Endothelial cell (in vitro differentiated cells): ENCODE data around the gene SH3GL2. TPM values are rescaled to one million over a fixed set of nuclear protein-coding genes. Genes with fewer than 3 reads are reported as not detected.

Source experiments
- DNase-seq: peaks from one replicate; pipeline ENCODE4 v3.0.0; 2021; ENCODE audit warnings: low spot score
- H3K27ac Mint-ChIP-seq: one replicate; pipeline ENCODE4 v1.8.0; 2021; ENCODE audit warnings: mixed read lengths, inconsistent platforms; ENCODE audit not compliant: unreplicated experiment
- H3K27me3 Mint-ChIP-seq: one replicate; pipeline ENCODE4 v1.8.0; 2021; ENCODE audit warnings: mild to moderate bottlenecking, moderate library complexity, mixed read lengths, inconsistent platforms; ENCODE audit not compliant: unreplicated experiment
- H3K36me3 Mint-ChIP-seq: one replicate; pipeline ENCODE4 v1.8.0; 2021; ENCODE audit warnings: mild to moderate bottlenecking, low read depth, mixed read lengths, inconsistent platforms; ENCODE audit not compliant: unreplicated experiment
- H3K4me1 Mint-ChIP-seq: one replicate; pipeline ENCODE4 v1.8.0; 2021; ENCODE audit warnings: mild to moderate bottlenecking, mixed read lengths, inconsistent platforms; ENCODE audit not compliant: unreplicated experiment
- H3K4me3 Mint-ChIP-seq: one replicate; pipeline ENCODE4 v1.8.0; 2021; ENCODE audit warnings: mild to moderate bottlenecking, mixed read lengths, inconsistent platforms; ENCODE audit not compliant: unreplicated experiment
- H3K9me3 Mint-ChIP-seq: one replicate; pipeline ENCODE4 v1.8.0; 2021; ENCODE audit warnings: mixed read lengths, inconsistent platforms; ENCODE audit not compliant: unreplicated experiment
- CTCF ChIP-seq: fragments of 200-600 bp; sonication (generic); IDR thresholded peaks from one replicate; pipeline ENCODE4 v1.5.0; 2021; ENCODE audit warnings: antibody characterized with exemption; ENCODE audit not compliant: unreplicated experiment
- long read RNA-seq: library from polyadenylated mRNA; unstranded; transcript quantifications from one replicate; pipeline ENCODE4 v2.0.0, GENCODE V29; 2020; ENCODE audit not compliant: unreplicated experiment
- total RNA-seq: library from RNA; stranded (reverse); fragmentation: NEBNext Ultra II Directional; extraction: Animal tissue kit (Norgen Biotek cat#: 25700); gene quantifications from one replicate; pipeline ENCODE4 v1.2.1, GENCODE V29; 2021; ENCODE audit not compliant: unreplicated experiment

SH3GL2 gene
- total RNA-seq, result 1.6 TPM
- long read RNA-seq, result 0 reads

DNA sequence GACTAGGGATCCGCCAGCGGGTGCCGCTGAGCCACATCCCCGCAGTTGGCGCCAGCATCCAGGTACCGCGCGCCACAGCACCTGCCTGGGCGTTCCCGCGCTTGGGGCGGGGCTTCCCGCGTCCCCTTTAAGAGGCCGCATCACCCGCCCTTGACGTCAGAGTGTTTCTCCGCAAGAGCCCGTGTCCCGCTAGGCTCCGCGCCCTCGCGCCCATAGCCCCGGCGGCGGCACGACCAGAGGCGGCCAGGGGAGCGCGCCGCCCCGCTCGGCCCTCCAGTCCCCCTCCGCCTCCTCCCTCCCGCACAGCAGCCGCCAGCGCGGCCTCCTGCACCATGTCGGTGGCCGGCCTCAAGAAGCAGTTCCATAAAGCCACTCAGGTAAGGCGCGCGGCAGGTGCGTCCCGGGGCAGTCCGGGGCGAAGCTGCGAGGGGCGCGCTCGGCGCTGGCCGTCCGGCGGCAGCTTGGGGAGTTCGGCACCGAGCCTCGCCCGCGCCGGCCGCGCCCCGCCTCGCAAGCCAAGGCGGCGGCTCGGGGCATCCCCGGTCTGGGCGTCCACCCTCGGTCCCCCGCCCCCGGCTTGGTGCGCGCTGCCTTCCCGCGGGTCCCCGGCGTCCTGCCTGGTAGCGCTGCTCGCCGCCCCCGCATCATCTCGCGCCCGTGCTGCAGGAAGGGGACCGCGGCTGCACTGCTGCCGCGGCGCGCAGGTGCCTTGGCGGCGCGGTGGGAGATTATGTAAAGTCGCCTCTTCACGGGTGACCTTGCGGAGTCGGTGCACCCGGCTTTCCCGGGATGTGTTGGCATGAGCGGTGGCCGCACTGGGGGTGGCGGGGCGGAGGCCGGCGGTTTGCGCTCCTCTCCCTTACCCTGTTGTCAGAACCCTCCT lies at the start of gene SH3GL2:
Gene SH3GL2, plus strand, starts transcription at position 156 of the 883 bp plus-strand sequence.
- peaks cover 10% of the 10 kb centered on the region for H3K27me3 Mint-ChIP-seq
- no peak within 1 kb of the TSS for H3K27ac Mint-ChIP-seq
- peak within 1 kb of the TSS; percentile 91 for H3K4me3 Mint-ChIP-seq
- no peak for TF ChIP-seq CTCF
- H3K36me3 Mint-ChIP-seq, result peaks cover 3% of the 10 kb centered on the region
- peaks cover 2% of the 10 kb centered on the region for H3K4me1 Mint-ChIP-seq
- DNase-seq, result peak; percentile 45
- no peaks in the 10 kb centered on the region for H3K9me3 Mint-ChIP-seq

DNA sequence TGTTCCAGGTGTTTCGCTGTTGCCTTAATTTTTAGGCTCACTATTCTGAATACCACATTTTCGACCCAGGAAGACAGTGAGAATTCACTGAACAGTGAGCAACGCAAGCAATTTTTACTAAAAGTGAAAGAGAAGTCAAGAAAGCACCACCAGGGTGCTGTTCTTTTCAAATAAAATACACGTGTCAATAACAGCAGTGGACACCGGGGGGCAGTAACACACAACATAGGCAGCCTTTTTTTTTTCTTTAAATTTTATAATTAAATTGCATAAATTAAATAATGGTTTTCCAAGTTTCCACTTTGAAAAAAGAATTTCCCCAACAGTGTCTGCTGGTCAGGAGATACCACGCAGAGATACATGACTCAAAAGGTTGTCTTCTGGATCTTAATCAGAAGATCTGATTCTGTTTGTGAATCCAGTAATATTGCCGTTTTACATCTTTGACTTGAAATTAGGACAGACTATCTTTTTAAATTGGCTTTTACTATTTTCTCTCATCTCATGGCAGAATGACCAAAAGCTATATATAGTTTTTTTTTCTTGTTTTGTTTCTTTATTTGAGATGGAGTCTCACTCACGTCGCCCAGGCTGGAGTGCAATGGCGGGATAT lies 47.1 kb upstream of the SH3GL2 start:
- no peaks in the 10 kb centered on the region for H3K9me3 Mint-ChIP-seq
- H3K4me3 Mint-ChIP-seq, result no peak overlapping the region
- no peaks in the 10 kb centered on the region for H3K27me3 Mint-ChIP-seq
- peaks cover 3% of the 10 kb centered on the region for H3K4me1 Mint-ChIP-seq
- TF ChIP-seq CTCF, result peak; percentile 85
- no peaks in the 10 kb centered on the region for H3K36me3 Mint-ChIP-seq
- peak; percentile 62 for DNase-seq
- no peak overlapping the region for H3K27ac Mint-ChIP-seq

DNA sequence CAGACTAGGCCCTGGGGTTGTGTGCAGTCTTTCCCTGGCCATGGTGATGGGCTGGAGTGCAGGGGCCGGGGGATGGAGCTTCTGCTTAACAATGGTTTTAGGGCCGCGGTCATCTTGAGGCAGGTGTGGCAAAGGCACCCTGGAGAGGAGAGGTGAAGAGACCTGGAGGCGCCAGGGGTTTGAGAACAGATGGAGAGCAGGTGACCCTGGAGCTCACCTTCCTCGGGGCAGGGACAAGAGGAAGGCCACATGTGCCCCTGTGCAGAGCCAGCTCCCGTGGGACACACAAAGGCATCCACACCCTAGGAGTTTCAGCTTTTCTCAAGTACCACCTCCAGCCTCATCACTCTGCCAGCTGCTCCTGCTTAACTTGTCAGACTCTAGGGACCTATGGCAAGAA lies 46.4 kb upstream of the SH3GL2 start:
- DNase-seq, result no peak
- Mint-ChIP-seq H3K4me1 (peaks cover 3% of the 10 kb centered on the region), H3K27me3 (no peaks in the 10 kb centered on the region), H3K4me3 (no peak overlapping the region), H3K27ac (no peak overlapping the region), H3K9me3 (no peaks in the 10 kb centered on the region), H3K36me3 (no peaks in the 10 kb centered on the region)
- no peak for TF ChIP-seq CTCF

DNA sequence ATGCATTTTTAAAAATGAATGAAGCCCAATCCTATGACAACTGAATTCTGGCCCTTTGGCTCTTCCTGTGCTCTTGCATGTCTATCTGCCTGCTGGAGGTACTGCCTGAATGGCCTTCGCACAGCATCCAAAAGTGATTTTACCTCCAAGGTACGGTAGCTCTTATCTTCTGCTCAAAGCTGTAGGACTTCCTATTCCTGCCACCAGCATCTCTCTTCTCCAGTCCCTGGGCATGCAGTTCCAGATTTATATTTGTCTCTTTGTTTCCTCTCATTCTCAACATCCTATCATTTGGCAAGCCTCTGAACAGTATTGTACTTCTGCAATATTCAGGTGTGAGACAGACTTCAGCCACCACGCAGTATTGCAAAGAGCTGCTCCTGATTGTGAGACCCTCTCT lies 43.7 kb upstream of the SH3GL2 start:
- Mint-ChIP-seq H3K4me1 (peaks cover 3% of the 10 kb centered on the region), H3K27ac (no peak overlapping the region), H3K4me3 (no peak overlapping the region), H3K9me3 (no peaks in the 10 kb centered on the region), H3K27me3 (no peaks in the 10 kb centered on the region), H3K36me3 (no peaks in the 10 kb centered on the region)
- no peak for DNase-seq
- TF ChIP-seq CTCF, result no peak

DNA sequence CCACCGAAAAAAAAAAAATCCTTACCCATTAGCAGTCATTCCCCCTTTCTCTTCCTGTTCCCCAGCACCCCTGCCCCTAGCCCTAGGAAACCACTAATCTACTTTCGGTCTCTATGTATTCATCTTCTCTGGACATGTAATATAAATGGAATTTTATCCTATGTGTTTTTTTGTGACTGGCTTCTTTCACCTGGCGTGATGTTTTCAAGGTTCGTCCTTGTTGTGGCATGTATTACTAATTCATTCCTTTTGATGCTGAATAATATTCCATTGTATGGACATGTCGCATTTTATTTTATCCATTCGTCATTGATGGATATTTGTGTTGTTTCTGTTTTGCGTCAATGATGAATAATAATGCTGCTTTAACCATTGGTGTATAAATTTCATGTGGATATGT lies 42.8 kb upstream of the SH3GL2 start:
- Mint-ChIP-seq H3K27ac (no peak overlapping the region), H3K27me3 (no peaks in the 10 kb centered on the region), H3K36me3 (no peaks in the 10 kb centered on the region), H3K4me3 (no peak overlapping the region), H3K9me3 (no peaks in the 10 kb centered on the region), H3K4me1 (peaks cover 3% of the 10 kb centered on the region)
- DNase-seq, result no peak
- no peak for TF ChIP-seq CTCF
